ENCODE results near the gene DGAT2L6. TPM values are rescaled to one million over a fixed set of nuclear protein-coding genes. Genes with fewer than 3 reads are reported as not detected.

The DGAT2L6 gene
- total RNA-seq, 1 donor from 2014 or later, result not detected

GRCh38 chrX:70133303-70134115, 43.8 kb upstream of the DGAT2L6 start, which contains the start of gene IGBP1:
Gene IGBP1, plus strand, starts transcription at chrX:70133447. Its CDS starts 501 bp downstream, at chrX:70133948.
- Mint-ChIP-seq H3K4me3 (peak within 1 kb of the TSS; percentile 97), H3K4me1 (peaks cover 14% of the 10 kb centered on the region), H3K27ac (peak within 1 kb of the TSS; percentile 99), H3K27me3 (ENCODE audit: low read depth) (no peaks in the 10 kb centered on the region), H3K9me3 (peaks cover 17% of the 10 kb centered on the region), H3K36me3 (peaks cover 4% of the 10 kb centered on the region)
- peak; percentile 56 for TF ChIP-seq CTCF (IDR thresholded peaks at IDR 0.05; ENCODE audit: unreplicated experiment)
- peak; percentile 47 to 73 for DNase-seq (ENCODE audit: low spot score in 2 of 2, unreplicated experiment in 2 of 2)

- Mint-ChIP-seq H3K27ac (peak overlapping the region; percentile 99), H3K4me1 (peaks cover 14% of the 10 kb centered on the region), H3K27me3 (ENCODE audit: low read depth) (no peaks in the 10 kb centered on the region), H3K9me3 (peaks cover 17% of the 10 kb centered on the region), H3K36me3 (peaks cover 4% of the 10 kb centered on the region), H3K4me3 (peak overlapping the region; percentile 97)
- DNase-seq (ENCODE audit: low spot score in 2 of 2, unreplicated experiment in 2 of 2), result no peak
- no peak for TF ChIP-seq CTCF (IDR thresholded peaks at IDR 0.05; ENCODE audit: unreplicated experiment)
Observed at GRCh38 chrX:70134116-70134477, 43.2 kb upstream of the DGAT2L6 start.

- no peak overlapping the region for H3K27ac Mint-ChIP-seq
- peaks cover 21% of the 10 kb centered on the region for H3K9me3 Mint-ChIP-seq
- H3K4me1 Mint-ChIP-seq, result peaks cover 10% of the 10 kb centered on the region
Observed at GRCh38 chrX:70138622-70139021, 38.7 kb upstream of the DGAT2L6 start.

GRCh38 chrX:70139736-70140135, 37.5 kb upstream of the DGAT2L6 start:
- peaks cover 15% of the 10 kb centered on the region for H3K36me3 Mint-ChIP-seq
- DNase-seq (ENCODE audit: low spot score in 2 of 2, unreplicated experiment in 2 of 2), result no peak
- TF ChIP-seq CTCF (IDR thresholded peaks at IDR 0.05; ENCODE audit: unreplicated experiment), result no peak
- no peak overlapping the region for H3K4me3 Mint-ChIP-seq
- H3K27ac Mint-ChIP-seq, result no peak overlapping the region
- peaks cover 7% of the 10 kb centered on the region for H3K4me1 Mint-ChIP-seq
- peaks cover 21% of the 10 kb centered on the region for H3K9me3 Mint-ChIP-seq
- no peaks in the 10 kb centered on the region for H3K27me3 Mint-ChIP-seq (ENCODE audit: low read depth)

More at GRCh38 chrX:70138622-70139021, 38.7 kb upstream of the DGAT2L6 start:
- no peak for TF ChIP-seq CTCF (IDR thresholded peaks at IDR 0.05; ENCODE audit: unreplicated experiment)
- H3K27me3 Mint-ChIP-seq (ENCODE audit: low read depth), result no peaks in the 10 kb centered on the region
- H3K4me3 Mint-ChIP-seq, result no peak overlapping the region
- peaks cover 15% of the 10 kb centered on the region for H3K36me3 Mint-ChIP-seq
- DNase-seq (ENCODE audit: low spot score in 2 of 2, unreplicated experiment in 2 of 2), result no peak

GRCh38 chrX:70141373-70141772, 35.9 kb upstream of the DGAT2L6 start:
- H3K36me3 Mint-ChIP-seq, result peaks cover 11% of the 10 kb centered on the region
- peaks cover 14% of the 10 kb centered on the region for H3K9me3 Mint-ChIP-seq
- H3K27me3 Mint-ChIP-seq (ENCODE audit: low read depth), result no peaks in the 10 kb centered on the region
- H3K4me3 Mint-ChIP-seq, result no peak overlapping the region
- DNase-seq (ENCODE audit: low spot score in 2 of 2, unreplicated experiment in 2 of 2), result no peak
- H3K27ac Mint-ChIP-seq, result no peak overlapping the region
- H3K4me1 Mint-ChIP-seq, result no peaks in the 10 kb centered on the region
- no peak for TF ChIP-seq CTCF (IDR thresholded peaks at IDR 0.05; ENCODE audit: unreplicated experiment)

Measured in mesothelial cell of epicardium (in vitro differentiated cells).